ENCODE results near the gene ZNF622. TPM values are rescaled to one million over a fixed set of nuclear protein-coding genes. Genes with fewer than 3 reads are reported as not detected.
"Not testable (repeated sequence)": the region's sequence is repeated elsewhere in the genome, so short reads cannot be mapped to it uniquely, and the experiment has no call there.

Gene ZNF622
- total RNA-seq, 1 experiment from 2014 or later, result 23.1 TPM

DNA sequence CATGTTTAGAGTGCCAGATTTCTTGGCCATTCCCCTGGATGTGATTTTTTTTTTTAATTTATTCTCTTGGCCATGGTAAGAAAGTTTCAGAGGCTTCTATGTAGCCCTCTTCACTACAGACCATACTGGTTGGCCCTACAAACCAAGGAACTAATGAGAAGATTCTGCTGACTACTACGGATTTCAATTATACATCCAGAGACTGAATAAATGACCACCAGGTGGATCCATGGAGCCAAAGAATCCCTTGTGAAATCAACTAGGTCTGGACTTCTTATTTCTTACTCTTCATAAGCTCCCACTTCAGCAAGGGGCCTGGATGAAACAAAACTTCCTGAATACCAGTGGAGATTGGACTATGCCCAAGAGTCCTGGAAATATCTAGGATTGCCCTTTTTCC lies 27.6 kb downstream of the ZNF622 start:
- DNase-seq, result no peak
- Histone ChIP-seq H3K9me2 (replicated peaks; ENCODE audit: insufficient read depth, low read length) (no peaks in the 10 kb centered on the region), H3K4me3 (ENCODE audit: low read length) (no peak overlapping the region), H3K4me2 (ENCODE audit: low read depth, low read length, poor library complexity, severe bottlenecking) (no peak overlapping the region), H2AFZ (ENCODE audit: low read length) (no peak overlapping the region), H3K79me2 (ENCODE audit: low read length) (no peaks in the 10 kb centered on the region), H3K27me3 (ENCODE audit: low read length) (no peaks in the 10 kb centered on the region), H3K4me1 (ENCODE audit: low read length) (no peaks in the 10 kb centered on the region), H3K27ac (ENCODE audit: low read length) (no peak overlapping the region), H3K9ac (ENCODE audit: low read length) (no peak overlapping the region), H3K36me3 (ENCODE audit: insufficient read depth, low read length) (no peaks in the 10 kb centered on the region), H4K20me1 (ENCODE audit: insufficient read depth, low read depth, low read length) (no peaks in the 10 kb centered on the region), H3K9me3 (ENCODE audit: low read length) (no peaks in the 10 kb centered on the region)

DNA sequence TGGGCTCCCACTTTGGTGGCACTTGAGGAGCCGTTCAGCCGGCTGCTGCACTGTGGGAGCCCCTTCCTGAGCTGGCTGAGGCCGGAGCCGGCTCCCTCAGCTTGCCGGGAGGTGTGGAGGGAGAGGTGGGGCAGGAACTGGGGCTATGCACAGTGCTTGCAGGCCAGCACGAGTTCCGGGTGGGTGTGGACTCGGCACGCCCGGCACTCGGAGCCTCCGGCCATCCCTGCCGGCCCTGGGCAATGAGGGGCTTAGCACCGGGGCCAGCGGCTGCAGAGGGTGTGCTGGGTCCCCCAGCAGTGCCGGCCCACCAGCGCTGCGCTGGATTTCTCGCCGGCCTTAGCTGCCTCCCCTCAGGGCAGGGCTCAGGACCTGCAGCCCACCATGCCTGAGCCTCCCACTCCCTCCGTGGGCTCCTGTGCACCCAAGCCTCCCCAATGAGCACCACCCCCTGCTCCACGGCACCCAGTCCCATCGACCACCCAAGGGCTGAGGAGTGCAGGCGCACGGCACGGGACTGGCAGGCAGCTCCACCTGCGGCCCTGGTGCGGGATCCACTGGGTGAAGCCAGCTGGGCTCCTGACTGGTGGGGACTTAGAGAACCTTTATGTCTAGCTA lies 29.4 kb downstream of the ZNF622 start:
- H3K9me3 ChIP-seq (ENCODE audit: low read length); H3K27me3 ChIP-seq (ENCODE audit: low read length); H3K4me3 ChIP-seq (ENCODE audit: low read length); DNase-seq; H3K79me2 ChIP-seq (ENCODE audit: low read length); H3K9ac ChIP-seq (ENCODE audit: low read length); H3K9me2 ChIP-seq (replicated peaks; ENCODE audit: insufficient read depth, low read length); H3K4me1 ChIP-seq (ENCODE audit: low read length); H3K27ac ChIP-seq (ENCODE audit: low read length); H4K20me1 ChIP-seq (ENCODE audit: insufficient read depth, low read depth, low read length); H3K36me3 ChIP-seq (ENCODE audit: insufficient read depth, low read length); H2AFZ ChIP-seq (ENCODE audit: low read length); H3K4me2 ChIP-seq (ENCODE audit: low read depth, low read length, poor library complexity, severe bottlenecking): not testable (repeated sequence)

DNA sequence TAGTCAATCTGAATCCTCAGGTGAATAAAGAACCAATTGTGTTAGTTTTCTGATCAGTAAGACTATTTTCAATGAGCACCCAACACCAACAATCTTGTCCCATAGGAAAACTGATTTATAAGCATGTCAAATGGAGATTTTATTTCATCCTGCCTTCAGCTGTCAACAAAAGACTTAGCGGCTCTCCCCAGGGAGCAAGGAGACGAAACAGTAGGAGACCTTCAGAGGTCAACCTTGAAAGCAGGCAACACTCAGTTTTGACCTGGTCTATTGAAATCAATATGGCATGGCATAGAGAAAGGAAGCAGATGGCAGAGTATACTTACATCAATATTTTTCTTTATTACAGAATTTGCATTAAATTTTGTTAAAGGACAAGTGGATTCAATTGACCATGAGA lies 34.1 kb downstream of the ZNF622 start:
- H2AFZ ChIP-seq (ENCODE audit: low read length), result no peak overlapping the region
- H3K9ac ChIP-seq (ENCODE audit: low read length), result no peak overlapping the region
- no peak overlapping the region for H3K4me2 ChIP-seq (ENCODE audit: low read depth, low read length, poor library complexity, severe bottlenecking)
- DNase-seq, result no peak
- H3K4me1 ChIP-seq (ENCODE audit: low read length), result no peaks in the 10 kb centered on the region
- no peaks in the 10 kb centered on the region for H3K36me3 ChIP-seq (ENCODE audit: insufficient read depth, low read length)
- no peaks in the 10 kb centered on the region for H3K9me3 ChIP-seq (ENCODE audit: low read length)
- no peaks in the 10 kb centered on the region for H3K9me2 ChIP-seq (replicated peaks; ENCODE audit: insufficient read depth, low read length)
- H3K79me2 ChIP-seq (ENCODE audit: low read length), result no peaks in the 10 kb centered on the region
- no peaks in the 10 kb centered on the region for H3K27me3 ChIP-seq (ENCODE audit: low read length)
- no peaks in the 10 kb centered on the region for H4K20me1 ChIP-seq (ENCODE audit: insufficient read depth, low read depth, low read length)
- H3K27ac ChIP-seq (ENCODE audit: low read length), result no peak overlapping the region
- H3K4me3 ChIP-seq (ENCODE audit: low read length), result no peak overlapping the region

DNA sequence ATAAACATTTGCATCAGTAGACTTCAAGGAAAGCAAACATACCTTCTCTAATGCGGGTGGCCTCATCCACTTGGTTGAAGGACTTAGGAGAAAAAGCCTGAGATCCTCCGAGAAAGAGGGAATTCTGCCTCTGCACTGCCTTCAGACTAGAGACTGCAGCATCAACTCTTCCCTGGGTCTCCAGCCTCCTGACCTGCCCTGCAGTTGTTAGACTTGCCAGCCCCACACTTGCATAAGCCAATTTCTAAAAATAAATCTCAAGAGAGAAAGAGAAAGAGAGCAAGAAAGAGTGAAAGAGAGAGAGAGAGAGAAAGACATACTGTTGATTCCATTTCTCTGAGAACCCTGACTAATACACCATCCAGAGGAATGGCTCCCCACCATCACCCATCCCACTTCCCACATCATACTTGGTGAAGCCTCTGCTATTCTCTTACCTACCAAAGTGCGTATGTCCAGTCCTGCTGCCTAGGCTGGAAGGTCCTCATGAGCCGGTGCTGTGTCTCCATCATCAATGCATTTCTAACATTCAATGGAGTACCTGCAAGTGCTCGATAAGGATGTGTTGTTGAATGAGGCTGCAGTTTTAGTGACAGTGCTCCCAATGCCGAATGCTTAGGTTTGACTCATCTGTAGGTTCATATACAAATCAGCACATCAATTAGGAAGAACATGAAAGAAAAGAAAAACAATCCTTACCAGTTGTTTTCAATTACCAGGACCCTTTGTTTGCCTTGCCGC lies 35.1 kb downstream of the ZNF622 start:
- Histone ChIP-seq H3K9me3 (ENCODE audit: low read length) (no peaks in the 10 kb centered on the region), H3K79me2 (ENCODE audit: low read length) (no peaks in the 10 kb centered on the region), H3K9me2 (replicated peaks; ENCODE audit: insufficient read depth, low read length) (no peaks in the 10 kb centered on the region), H3K9ac (ENCODE audit: low read length) (no peak overlapping the region), H3K4me3 (ENCODE audit: low read length) (no peak overlapping the region), H3K27ac (ENCODE audit: low read length) (no peak overlapping the region), H4K20me1 (ENCODE audit: insufficient read depth, low read depth, low read length) (no peaks in the 10 kb centered on the region), H3K27me3 (ENCODE audit: low read length) (no peaks in the 10 kb centered on the region), H3K36me3 (ENCODE audit: insufficient read depth, low read length) (no peaks in the 10 kb centered on the region), H2AFZ (ENCODE audit: low read length) (no peak overlapping the region), H3K4me2 (ENCODE audit: low read depth, low read length, poor library complexity, severe bottlenecking) (no peak overlapping the region), H3K4me1 (ENCODE audit: low read length) (no peaks in the 10 kb centered on the region)
- no peak for DNase-seq

DNA sequence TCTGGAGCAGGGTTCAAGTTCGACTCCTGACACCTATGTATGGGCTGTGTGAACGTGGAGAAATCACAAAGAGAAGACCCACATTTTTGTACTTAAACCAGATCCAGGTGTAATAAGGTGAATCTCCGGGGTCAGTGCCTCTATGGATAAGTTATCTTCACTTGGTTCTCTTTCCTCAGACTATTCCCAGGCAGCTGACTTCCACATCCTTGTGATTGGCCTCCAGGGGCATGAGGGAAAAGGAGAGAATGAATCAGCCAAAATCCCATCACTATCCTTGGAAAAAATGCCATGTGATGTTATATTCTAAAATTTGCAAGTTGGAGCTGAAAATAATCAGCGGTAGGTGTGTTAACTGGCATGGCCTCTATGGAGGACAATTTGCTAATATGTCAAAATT lies 37.2 kb downstream of the ZNF622 start:
- no peak overlapping the region for H3K4me3 ChIP-seq (ENCODE audit: low read length)
- no peaks in the 10 kb centered on the region for H3K79me2 ChIP-seq (ENCODE audit: low read length)
- no peak overlapping the region for H3K9ac ChIP-seq (ENCODE audit: low read length)
- no peaks in the 10 kb centered on the region for H4K20me1 ChIP-seq (ENCODE audit: insufficient read depth, low read depth, low read length)
- H3K4me1 ChIP-seq (ENCODE audit: low read length), result no peaks in the 10 kb centered on the region
- H3K9me3 ChIP-seq (ENCODE audit: low read length), result no peaks in the 10 kb centered on the region
- H3K4me2 ChIP-seq (ENCODE audit: low read depth, low read length, poor library complexity, severe bottlenecking), result no peak overlapping the region
- no peaks in the 10 kb centered on the region for H3K9me2 ChIP-seq (replicated peaks; ENCODE audit: insufficient read depth, low read length)
- H2AFZ ChIP-seq (ENCODE audit: low read length), result no peak overlapping the region
- no peaks in the 10 kb centered on the region for H3K27me3 ChIP-seq (ENCODE audit: low read length)
- H3K36me3 ChIP-seq (ENCODE audit: insufficient read depth, low read length), result no peaks in the 10 kb centered on the region
- H3K27ac ChIP-seq (ENCODE audit: low read length), result no peak overlapping the region
- no peak for DNase-seq

DNA sequence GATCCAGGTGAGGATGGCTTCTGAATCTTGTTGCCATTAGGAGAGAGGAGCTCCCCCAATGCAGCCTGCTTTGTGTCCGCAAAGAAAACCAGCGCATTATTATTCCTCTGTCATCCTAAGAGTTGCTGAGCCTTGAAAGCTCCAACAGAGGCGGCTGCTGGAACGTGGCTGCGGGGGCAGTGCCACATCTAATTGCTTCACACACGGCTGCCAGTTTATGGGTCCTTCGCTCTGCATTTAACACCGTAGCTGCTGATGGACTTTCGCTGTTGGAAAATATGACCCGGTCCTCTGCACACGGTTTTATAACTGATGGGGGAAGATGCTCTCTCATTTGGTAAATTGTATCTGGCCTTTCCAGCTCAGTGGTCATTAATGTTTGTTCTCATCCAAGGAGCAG lies 38.0 kb downstream of the ZNF622 start:
- H3K9ac ChIP-seq (ENCODE audit: low read length), result no peak overlapping the region
- no peak for DNase-seq
- H4K20me1 ChIP-seq (ENCODE audit: insufficient read depth, low read depth, low read length), result no peaks in the 10 kb centered on the region
- H3K27ac ChIP-seq (ENCODE audit: low read length), result no peak overlapping the region
- H3K79me2 ChIP-seq (ENCODE audit: low read length), result no peaks in the 10 kb centered on the region
- H3K36me3 ChIP-seq (ENCODE audit: insufficient read depth, low read length), result no peaks in the 10 kb centered on the region
- no peak overlapping the region for H2AFZ ChIP-seq (ENCODE audit: low read length)
- no peaks in the 10 kb centered on the region for H3K9me3 ChIP-seq (ENCODE audit: low read length)
- H3K27me3 ChIP-seq (ENCODE audit: low read length), result no peaks in the 10 kb centered on the region
- no peak overlapping the region for H3K4me2 ChIP-seq (ENCODE audit: low read depth, low read length, poor library complexity, severe bottlenecking)
- H3K4me1 ChIP-seq (ENCODE audit: low read length), result no peaks in the 10 kb centered on the region
- no peak overlapping the region for H3K4me3 ChIP-seq (ENCODE audit: low read length)
- H3K9me2 ChIP-seq (replicated peaks; ENCODE audit: insufficient read depth, low read length), result no peaks in the 10 kb centered on the region

DNA sequence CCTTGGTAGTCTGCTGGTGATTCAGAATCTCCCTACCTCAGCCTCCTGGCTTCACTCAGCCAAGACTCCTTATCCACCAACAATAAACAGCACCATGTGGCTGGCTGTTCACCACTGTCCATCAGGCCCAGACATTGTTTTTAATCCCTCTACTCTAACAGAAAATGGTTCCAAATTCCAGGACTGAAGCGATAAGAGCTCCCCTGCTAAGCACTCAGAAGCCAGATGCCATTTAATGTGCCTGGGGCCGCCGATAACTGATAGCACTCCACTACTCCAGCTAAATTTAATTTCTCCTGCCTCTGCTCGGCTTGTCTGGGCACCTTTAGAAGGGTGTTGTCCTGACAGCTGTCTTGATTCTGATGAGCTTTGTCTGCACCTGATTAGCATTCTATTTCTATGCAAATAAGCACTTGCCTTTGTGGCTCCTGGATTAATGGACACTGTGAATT lies 47.1 kb downstream of the ZNF622 start:
- no peaks in the 10 kb centered on the region for H4K20me1 ChIP-seq (ENCODE audit: insufficient read depth, low read depth, low read length)
- no peaks in the 10 kb centered on the region for H3K9me2 ChIP-seq (replicated peaks; ENCODE audit: insufficient read depth, low read length)

DNA sequence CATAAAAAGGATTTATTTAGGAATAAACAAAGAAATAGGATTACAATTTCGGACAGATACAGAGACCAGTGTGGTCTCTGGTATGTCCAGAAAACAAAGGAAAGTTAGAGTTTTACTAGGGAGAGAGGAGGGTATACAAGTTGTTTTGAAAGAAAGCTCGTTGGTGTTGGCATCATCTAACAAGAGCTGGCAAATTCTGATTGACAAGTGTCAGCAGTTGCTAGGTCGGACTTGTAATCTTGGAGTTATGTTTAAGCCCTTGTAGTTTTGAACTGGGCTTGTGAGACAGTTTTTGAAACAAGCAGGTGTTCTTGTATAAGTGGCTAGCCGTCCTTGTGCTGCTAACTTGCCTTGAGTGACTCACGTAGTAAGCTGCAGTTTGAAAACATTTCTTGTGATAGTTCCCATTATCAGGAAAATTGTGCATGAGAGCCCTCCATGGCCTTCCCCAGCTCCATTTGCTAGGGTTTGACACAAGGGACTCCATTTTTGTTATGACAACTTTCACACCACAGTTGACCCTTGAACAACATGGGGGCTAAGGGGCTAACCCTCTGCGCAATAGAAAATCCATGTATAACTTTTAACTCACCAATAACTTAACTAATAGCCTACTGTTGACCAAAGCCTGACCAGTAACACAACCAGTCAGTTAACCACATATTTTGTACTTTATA lies 48.1 kb downstream of the ZNF622 start:
- Histone ChIP-seq H3K9me2 (replicated peaks; ENCODE audit: insufficient read depth, low read length) (no peaks in the 10 kb centered on the region), H3K9ac (ENCODE audit: low read length) (no peak overlapping the region), H3K4me3 (ENCODE audit: low read length) (no peak overlapping the region), H2AFZ (ENCODE audit: low read length) (no peak overlapping the region), H3K4me2 (ENCODE audit: low read depth, low read length, poor library complexity, severe bottlenecking) (no peak overlapping the region), H3K36me3 (ENCODE audit: insufficient read depth, low read length) (no peaks in the 10 kb centered on the region), H3K79me2 (ENCODE audit: low read length) (no peaks in the 10 kb centered on the region), H3K27me3 (ENCODE audit: low read length) (no peaks in the 10 kb centered on the region), H3K27ac (ENCODE audit: low read length) (no peak overlapping the region), H4K20me1 (ENCODE audit: insufficient read depth, low read depth, low read length) (no peaks in the 10 kb centered on the region), H3K4me1 (ENCODE audit: low read length) (no peaks in the 10 kb centered on the region), H3K9me3 (ENCODE audit: low read length) (no peaks in the 10 kb centered on the region)
- no peak for DNase-seq

More for the DNA sequence above, 47.1 kb downstream of the ZNF622 start:
- Histone ChIP-seq H3K79me2 (ENCODE audit: low read length) (no peaks in the 10 kb centered on the region), H3K36me3 (ENCODE audit: insufficient read depth, low read length) (no peaks in the 10 kb centered on the region), H3K27me3 (ENCODE audit: low read length) (no peaks in the 10 kb centered on the region), H3K4me1 (ENCODE audit: low read length) (no peaks in the 10 kb centered on the region), H3K9me3 (ENCODE audit: low read length) (no peaks in the 10 kb centered on the region), H3K4me3 (ENCODE audit: low read length) (no peak overlapping the region), H3K4me2 (ENCODE audit: low read depth, low read length, poor library complexity, severe bottlenecking) (no peak overlapping the region), H3K9ac (ENCODE audit: low read length) (no peak overlapping the region), H2AFZ (ENCODE audit: low read length) (no peak overlapping the region), H3K27ac (ENCODE audit: low read length) (no peak overlapping the region)
- DNase-seq, result no peak

Measured in Karpas-422 (cell line).